GM19099 (cell line): Measurements from ENCODE around the gene UGT1A10.

ENCODE experiments used
- POLR2A ChIP-seq: IDR thresholded peaks from 3 replicates; pipeline ENCODE4 v1.6.1; 2011; ENCODE audit warnings: low read depth; ENCODE audit not compliant: insufficient read length; ENCODE audit errors: extremely low read depth

Gene UGT1A10

DNA sequence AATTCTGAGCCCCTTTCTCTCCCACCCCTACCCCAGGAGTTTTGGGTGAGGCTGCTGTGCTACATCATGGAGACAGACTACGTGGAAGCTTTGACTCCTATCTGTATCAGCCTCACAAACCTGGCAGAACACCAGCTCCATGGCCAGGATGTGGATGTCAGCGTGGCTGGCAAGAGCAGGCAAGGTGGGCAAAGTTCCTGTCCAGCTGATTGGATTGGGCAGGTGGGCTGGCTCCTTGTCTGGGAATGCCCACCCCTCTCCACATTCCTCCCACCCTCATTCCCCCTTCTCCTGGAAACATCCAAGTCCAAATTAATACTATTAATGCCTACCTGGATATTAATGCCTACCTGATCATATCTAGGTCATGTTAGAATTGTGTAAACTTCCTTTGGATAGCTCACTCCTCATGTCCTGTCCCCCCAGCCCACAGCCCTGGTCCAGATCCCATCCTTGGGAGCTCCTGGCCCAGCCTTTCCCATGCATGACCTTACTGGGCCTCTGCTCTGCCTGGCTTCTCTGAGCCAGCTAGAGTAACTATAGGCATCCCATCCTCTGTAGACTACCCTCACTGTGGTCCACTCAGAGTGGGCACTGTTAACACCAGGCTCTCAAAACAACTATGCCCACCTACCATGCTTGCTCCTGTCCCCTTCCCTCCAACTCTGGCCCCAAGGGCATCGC, 166.0 kb downstream of the UGT1A10 start:
- no peak for TF ChIP-seq POLR2A

DNA sequence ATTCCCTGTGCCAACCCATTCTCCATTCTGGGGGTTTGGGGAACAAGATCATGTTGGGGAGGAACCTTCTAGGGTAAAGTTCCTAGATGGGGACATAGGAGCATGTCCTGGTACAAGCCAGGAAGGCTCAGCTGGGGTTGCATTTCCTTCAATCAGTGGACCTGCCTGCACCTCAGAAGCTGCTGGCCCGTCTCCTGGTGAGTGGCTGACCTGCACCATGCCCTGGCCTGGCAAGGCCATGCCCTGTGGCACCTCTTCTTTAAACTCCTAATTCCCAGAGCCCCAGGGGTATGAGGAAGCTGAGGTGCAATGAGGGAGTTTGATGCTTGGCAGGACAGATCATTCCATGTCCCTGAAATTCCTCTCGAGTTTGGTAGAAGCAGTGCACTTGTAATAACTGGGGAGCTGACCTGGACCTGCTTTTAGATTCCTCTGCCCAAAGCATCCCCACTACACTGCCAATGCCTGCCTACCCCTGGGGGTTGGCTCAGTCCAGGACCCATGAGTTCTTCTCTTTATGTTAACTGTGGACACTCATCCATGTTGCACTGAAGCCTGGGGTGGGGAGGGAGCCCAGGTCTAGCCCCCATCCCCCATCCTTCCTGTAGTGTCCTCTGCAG, 167.2 kb downstream of the UGT1A10 start:
- TF ChIP-seq POLR2A = no peak

DNA sequence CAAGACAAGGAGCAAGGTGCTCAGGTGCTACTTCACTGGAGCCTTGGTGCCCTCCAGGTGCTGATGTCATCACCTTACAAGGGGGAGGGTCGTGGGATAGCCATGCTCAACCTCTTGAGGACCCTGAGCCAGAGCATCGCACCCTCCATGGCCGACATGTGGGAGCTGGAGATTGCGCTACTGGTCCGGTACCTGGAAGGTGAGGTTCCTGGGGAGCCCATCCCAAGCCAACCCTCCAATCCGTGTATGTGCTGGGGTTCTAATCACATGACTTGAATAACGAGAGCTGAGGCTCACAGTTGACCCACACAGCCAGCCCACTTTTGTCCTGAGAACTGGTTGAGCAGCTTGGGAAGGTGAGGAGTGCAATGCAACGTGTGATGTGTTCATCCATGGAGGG, 167.7 kb downstream of the UGT1A10 start:
- no peak for TF ChIP-seq POLR2A

DNA sequence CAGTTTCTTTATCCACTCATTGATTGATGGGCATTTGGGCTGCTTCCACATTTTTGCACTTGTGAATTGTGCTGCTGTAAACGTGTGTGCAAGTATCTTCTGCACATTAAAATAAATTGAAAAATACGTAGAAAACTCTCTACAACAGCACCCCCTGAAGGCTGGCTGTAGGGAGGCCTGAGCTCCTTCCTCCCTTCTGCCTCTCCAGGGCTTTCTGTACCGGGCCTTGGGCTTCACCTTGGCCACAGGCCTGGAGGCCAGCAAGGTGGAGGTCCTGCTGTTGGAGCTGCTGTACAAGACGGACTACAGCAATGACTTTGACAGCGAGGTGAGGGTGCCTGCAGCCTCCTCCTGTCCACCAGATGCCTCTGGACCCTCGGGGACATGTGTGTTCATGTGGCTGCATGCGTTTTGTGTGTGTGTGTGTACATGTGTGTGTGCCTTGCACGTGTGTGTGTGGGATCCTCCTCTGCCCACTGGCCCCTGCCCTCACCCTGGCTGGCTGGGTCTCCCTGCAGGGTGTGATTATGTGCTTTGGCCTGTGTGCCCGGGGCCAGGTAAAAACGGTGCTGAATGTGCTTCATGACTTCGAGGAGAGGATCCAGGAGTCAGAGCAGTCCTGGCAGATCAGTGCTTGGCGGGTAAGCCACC, 171.1 kb downstream of the UGT1A10 start:
- no peak for TF ChIP-seq POLR2A

DNA sequence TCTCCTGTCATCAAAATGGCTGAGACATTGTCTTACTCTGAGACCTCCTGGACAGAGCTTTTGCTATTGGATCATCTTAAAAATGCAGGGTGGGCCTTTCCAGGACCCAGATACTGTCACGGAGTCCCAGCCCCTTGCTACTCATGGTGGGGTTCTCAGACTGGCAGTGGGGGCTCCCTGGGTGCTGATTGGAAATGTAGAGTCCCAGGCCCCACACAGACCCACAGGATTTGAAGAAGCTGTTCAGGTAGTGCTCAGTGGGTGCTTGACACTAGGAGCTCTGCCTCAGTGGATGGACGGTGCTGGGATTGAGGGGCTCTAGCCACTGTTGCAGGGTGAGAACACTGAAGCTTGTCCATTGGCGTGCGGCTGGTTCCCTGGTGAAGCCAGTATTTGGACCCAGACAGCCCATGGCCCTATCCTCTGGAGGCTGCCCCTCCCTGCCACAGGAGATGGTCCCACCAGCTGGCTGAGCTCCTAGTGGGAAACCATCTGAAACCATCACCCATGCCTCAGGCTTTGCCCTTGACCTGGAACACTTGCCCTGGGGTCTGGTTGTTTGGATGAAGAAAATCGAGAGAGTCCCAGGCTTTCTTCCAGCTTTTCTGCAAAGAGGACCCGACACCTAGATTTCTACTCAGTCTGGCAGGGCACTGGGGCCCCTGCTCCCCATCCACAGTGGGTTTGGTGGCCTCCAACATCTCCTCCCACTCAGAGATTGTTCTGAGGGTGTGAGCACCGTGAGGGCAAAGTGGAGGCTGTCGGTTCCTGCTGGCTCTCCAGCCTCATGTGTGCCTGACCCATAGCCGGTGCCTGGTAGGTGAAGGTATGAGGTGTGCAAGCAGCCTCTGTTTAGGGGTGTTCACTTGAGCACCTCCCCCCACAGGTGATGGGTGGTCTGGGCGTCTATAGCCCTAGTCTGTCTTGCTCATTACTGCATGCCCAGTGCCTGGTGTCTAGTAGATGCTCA, 172.0 kb downstream of the UGT1A10 start:
- TF ChIP-seq POLR2A = no peak

DNA sequence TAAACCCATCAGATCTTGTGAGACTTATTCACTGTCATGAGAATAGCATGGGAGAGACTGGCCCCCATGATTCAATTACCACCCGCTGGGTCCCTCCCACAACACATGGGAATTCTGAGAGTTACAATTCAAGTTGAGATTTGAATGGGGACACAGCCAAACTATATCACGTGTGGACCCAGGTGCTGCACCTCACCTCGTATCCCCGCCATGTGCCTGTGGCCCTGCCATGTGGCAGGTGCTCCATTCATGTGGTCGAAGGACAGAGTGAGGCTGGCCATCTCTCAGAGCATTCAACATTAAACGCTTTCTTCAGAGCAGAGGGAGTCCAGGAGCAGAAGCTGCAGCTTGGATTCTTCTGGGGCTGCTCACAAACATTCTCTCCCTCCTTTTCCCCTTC, 174.1 kb downstream of the UGT1A10 start:
- no peak for TF ChIP-seq POLR2A

DNA sequence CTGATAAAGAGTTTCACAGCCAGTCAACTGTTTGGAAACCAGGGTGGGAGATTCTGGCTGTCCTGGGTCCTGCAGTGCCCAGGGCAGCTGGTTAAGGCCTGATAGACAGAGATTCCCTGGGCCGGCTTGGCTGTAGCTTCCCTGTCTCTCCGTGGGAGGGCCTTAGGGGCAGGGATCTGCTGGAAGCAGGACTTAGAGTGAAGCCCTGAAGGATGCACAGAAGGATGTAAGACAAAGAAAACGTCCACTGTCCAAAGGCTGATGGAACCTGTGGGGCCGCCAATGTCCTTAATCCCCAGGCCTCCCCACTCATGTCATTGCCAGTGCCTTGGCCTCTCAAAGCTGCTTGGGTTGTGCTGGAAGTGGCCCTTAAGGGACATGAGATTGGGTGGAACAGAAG, 174.8 kb downstream of the UGT1A10 start:
- TF ChIP-seq POLR2A = no peak

DNA sequence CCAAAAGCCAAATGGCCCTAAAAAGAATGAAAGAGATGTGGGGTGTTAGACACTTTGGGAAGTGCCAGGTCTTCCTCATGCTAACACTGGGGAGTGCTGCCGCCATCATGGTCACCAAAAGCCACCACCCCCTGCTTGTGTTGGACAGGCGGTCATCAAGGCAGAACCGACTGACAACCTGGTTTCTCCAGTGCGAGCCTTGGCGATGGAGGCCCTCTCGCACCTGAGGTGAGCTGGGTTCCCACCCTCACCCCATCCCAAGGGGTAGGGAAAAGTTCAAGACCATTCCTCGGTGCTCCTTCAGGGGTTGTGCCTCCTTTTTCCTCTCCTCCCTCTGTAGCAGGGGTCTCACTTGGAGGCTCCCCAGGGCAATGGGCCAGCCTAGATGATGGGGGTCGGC, 175.5 kb downstream of the UGT1A10 start:
- no peak for TF ChIP-seq POLR2A

DNA sequence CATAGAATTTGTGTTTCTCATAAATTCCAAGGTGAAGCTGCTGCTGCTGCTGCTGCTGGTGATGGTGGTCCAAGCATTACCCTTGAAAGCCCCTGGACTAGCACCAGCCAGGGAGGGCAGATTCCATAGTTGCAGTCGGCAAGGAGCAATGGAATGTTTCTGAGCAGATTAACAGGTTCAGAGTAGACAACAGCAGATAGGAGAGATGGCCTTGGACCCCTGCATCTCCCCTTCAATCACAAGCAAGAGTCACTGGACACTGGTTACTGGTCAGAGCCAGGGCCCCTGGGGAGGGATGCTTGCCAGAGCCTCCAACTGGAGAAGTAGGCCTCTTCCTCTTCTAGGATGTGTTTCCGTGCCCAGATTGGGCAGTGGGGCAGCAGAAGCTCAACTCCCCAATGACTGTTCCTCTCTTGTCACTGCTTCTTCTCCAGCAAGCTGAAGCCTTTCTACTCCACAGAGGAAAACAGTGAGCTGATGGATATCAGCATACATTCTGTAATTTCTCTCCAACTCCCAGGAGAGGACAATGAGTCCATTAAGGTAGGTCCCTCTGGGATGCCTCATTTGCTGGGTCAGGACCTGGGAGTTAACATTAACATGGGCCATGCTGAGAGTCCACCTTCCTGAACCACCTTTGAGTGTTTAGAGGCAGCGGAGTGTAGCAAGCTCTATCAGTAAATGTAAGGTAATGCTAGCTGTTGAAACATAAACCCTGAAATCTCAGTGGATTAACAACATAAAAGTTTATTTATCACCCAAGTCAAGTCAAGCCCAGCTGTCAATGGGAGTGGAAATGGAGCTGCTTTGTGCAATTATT, 177.2 kb downstream of the UGT1A10 start:
- no peak for TF ChIP-seq POLR2A

DNA sequence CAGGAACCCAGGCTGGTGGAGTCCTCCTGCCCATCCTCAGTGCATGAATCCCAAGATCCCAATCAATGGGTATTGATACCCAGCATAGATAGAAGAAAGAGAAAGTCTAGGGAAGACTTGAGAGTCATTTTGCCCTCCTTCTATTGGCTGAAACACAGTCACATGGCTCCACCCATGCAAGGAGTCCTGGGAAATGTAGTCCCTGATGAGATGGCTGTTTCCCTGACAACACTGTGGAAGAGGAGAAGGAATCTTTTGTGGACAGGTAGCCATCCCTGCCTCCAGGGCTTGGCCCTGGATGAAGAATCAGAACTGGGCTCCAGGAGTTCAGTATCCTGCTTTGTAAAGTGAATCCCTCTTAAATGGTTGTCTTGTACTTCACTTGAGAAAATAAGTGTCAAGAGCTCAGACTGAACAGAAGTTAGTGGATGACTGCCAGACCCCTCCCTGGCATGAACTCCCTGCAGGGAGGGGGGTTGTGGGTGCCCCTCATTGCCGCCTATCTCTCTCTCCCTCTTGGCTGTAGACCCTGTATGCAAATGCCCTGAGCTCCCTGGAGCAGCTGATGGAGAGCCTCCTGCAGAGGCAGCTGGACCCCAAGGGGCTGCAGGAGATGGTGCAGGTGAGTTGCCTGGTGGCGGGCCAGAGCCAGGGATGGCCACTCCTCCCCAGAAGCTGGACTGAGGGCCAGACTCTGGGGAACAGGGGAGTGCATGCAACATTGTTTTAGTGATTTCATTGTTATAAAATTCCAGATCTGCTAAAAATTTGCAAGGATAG, 178.0 kb downstream of the UGT1A10 start:
- no peak for TF ChIP-seq POLR2A

DNA sequence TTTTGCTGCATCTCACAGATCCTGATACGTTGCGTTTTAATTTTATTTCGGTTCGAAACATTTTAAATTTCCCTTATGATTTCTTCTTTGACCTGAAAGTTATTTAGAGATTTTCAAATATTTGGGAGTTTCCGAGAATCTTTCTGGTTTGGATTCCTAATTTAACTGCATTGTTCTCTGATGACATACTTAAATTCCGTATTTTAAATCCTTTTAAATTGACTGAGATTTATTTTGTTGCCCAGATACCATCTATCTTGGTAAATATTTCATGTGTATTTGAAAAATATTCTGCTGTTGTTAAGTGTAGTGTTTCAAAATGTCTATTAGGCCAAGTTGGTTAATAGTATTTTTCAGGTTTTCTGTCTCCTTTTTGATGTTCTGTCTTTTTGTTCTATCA, 179.6 kb downstream of the UGT1A10 start:
- TF ChIP-seq POLR2A = no peak

DNA sequence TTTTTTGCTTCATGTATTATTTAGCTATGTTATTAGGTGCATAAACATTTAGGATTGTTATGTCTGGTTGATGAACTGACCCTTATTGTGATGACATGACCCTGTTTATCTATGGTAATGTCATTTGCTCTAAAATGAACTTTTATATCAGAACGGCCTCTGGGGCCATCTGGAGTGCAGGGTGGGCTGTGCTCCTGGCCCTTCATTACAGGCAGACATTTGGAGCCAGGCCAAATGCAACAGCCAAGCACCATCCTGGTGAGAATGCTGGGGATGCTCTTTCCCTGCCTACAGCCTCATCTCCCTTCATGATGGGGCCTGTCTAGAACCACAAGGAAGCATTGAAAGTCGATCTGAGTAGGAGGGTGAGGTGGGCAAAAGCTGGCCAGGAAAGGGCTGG, 180.1 kb downstream of the UGT1A10 start:
- TF ChIP-seq POLR2A = no peak

DNA sequence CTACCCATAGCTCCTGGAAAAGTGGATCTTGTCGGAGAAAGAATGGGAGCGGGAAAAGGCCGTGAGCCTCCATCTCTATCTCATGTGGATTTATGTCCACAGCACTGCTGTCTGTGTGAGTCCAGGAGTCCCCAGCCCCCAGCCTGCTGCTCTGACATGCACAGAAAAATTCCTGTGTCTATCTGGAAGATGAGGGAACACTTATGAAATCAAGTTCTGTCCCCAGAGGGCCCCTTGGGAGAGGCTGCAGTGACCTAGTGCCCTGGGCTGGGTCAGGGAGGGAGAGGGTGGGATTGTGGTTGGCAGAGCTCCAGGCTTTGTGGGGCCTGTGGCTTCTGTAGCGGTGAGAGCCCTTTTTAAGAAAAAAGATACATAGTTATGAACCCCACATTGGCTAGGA, 180.5 kb downstream of the UGT1A10 start:
- TF ChIP-seq POLR2A = no peak
